ENCODE data around the gene TTC21A.

Gene TTC21A

GRCh38 chr3:39098473-39099000 lies 8.9 kb upstream of the TTC21A start:
- no peak for DNase-seq

- no peak for DNase-seq
Observed at GRCh38 chr3:39099242-39099641, 8.2 kb upstream of the TTC21A start.

- DNase-seq, result no peak
Observed at GRCh38 chr3:39099738-39100499, 7.6 kb upstream of the TTC21A start.

DNA sequence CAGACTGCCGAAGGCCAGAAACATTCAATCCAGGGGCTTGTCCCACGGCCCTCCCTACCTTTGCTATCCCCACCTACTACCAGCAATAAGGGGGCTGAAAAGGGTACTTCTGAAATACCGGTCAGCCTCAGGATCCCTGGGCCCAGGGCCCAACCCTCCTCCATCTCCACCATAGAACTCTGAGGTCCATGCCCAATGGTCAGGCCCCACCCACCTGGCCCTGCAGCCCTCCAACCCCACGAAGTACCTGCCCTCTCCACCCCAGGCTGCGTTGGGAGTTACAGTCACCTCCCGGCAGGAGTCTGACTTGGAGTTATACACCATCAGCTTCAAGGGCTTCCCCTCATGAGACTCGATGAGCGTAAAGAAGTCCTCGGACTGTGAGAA lies 7.0 kb upstream of the TTC21A start:
- no peak for DNase-seq

DNA sequence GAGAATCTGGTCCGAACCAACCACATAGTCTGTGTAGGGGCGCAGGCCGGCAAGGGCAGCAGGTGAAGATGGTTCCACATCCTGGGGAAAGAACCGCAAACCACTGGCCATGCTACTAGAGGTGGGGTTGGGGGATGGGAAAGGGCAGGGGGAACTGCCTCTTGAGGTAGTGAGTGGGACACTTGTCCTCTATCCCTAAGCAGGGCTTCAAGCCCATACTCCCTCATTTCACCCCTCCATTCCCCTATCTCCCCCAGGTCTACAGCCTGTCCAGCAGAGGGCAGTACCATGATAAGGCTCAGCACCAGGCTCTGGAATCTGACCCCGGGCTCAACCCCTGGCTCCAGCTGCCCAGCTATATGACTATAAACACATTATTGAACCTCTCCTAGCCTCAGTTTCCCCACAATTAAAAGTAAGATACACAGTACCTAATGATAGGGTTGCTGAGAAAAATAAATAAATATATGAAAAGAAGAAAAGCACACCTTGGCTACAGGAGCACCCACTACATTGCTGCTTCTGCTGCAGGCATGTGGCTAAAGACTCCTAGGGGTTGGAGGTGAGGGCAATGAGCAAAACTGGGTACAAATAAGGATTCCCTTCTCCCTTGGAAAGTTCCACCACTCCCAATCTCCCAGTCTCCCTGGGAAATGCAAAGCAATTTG lies 6.3 kb upstream of the TTC21A start:
- peak; percentile 46 for DNase-seq

- DNase-seq, result no peak
Observed at GRCh38 chr3:39102504-39103323, 4.8 kb upstream of the TTC21A start.

- no peak for DNase-seq
Observed at GRCh38 chr3:39103324-39103693, 4.2 kb upstream of the TTC21A start.

DNA sequence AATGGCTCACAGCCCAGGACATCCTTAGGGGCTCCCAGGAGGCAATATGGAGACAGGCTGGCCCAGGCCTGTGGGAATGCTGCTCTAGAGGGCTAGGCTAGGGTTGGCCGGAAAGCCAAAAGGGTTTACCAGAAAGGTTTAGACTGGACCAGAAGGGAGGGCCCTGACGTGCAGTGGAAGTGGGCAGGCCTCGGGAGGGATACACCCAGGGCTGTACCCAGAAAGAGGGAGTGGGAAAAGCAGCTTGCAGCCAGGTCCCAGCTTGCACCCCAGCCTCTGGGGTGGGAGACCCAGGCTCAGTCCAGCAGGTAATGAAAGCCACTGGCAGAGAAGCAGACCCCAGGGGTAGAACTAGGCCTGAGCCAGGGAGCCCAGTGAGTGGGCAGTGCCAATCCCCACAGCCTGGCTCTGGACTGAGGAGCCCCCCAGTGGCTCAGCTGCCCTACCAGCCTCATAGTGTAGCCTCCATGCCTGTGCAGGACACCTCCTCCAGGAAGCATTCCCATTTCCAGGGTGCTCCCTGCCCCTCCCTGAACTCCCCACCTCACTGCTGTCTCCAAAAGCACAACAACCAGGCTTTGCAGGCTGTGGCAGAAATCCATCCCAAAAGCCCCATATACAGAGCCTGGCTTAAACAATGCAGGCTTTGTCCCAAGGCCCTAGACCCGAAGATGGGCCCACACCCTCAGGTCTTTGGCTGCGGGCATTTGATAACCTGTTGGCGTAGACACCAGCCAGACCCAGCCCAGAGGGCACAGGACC lies 3.5 kb upstream of the TTC21A start:
- no peak for DNase-seq

- no peak for DNase-seq
Observed at GRCh38 chr3:39104961-39105686, 2.4 kb upstream of the TTC21A start.

DNA sequence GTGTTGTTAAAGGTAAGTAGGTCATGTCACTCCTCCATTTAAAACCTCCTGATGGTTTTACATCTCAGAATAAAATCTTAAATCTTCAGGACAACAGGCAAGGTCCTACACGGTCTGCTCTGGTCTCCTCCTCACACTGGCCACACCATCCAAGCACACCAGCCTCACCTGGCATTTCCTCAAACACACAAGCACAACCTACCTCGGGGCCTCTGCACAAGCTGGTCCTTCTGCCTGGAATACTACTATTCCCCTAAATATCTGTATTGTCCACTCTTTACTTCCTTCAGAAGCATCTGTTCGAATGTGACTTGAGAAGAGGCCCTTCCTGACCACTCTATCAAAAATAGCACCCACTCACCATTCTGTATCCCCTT lies 1.8 kb upstream of the TTC21A start:
- no peak for DNase-seq

- no peak for DNase-seq
Observed at GRCh38 chr3:39106281-39106811, 1.1 kb upstream of the TTC21A start.

DNA sequence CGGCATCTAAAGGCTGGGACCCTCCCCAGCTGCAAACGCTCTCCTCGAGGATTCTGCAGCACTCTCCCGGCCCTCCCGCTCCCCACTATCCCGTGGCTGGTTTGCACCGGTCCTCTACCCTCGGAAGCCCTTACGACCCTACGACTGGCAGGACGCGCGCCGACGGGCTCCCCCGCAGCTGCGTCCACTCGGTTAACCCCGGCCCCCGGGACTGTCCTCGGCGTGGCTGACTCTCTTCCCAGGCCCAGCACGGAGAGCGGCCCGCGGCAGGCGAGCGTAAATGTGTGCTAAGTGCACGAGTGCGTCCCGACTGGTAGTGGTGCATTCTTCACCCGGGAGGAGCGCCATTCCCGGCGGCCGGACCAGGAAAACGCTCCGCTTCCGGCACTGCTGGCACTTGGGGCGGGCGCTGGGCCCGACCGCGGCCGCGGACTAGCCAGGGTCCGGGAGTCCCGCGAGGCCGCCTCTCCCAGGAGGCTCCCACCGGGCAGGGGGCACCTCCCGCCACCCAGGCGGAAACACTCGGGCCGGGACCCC lies 561 bp upstream of the TTC21A start:
- DNase-seq, result no peak

DNA sequence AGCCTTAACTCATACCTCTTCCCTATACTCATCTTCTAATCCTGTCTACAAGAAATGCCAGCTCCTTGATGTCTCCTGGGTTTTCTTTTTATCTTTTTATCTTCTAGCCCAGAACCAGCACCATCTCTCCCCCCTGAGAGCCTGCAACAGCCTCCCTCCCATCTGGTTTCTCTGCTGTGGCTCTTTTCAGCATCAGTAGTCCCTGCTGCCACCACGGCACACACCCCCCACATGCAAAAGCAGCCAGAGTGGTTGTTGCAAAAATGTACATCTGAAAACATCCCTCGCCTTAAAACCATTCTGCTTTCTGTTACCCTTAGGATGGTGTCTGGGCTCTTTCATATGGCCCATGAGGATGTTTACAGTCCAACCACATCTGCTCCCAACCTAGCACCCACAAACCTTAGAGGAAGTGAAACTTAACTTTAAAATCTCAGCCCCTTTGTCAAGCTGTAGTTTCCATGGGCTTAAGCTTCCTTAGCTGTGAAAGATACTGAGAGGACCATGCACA lies 775 bp downstream of the TTC21A start:
- peak; percentile 95 for DNase-seq

DNA sequence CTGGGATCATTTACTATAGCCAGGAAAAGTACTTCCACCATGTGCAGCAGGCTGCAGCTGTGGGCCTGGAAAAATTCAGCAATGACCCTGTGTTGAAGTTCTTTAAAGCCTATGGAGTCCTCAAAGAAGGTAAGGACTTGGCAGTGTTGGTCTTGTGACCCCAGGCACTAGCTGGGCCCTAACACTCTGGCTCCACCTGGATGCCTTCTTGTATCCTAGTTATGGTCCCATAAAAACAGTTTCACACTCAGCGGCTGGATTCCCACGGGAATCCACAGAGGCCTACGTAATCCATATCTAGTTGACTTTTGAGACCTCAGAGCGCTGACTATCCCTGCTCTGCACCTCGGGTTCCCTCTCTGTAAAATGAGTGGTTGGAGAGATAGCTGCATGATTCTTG lies 1.6 kb downstream of the TTC21A start:
- no peak for DNase-seq

DNA sequence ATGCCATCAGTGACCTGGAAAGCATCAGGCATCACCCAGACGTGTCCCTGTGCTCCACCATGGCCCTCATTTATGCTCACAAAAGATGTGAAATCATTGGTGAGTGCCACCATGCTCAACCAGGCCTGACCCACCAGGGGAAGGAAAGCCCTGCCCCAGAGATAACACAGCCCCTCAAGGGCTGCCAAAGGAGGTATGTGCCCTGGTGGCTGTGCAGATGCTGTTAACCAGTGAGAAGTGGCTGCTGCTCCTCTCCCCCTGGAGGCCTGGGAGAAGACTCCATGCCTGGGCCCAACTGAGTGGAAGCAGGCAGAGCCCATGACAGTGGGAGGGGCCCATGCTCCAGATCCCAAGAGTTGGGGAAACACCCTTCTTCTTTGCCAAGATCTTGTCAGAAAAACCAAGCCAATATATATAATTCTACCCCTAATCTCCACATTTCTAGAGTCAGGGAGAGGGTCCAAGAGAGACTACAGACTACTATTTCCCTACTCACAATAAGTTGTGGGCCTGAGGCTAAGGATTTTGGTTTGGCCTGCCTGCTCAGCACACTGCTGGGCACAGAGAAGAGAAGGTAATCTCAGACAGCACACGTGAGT lies 2.7 kb downstream of the TTC21A start:
- DNase-seq, result no peak

DNA sequence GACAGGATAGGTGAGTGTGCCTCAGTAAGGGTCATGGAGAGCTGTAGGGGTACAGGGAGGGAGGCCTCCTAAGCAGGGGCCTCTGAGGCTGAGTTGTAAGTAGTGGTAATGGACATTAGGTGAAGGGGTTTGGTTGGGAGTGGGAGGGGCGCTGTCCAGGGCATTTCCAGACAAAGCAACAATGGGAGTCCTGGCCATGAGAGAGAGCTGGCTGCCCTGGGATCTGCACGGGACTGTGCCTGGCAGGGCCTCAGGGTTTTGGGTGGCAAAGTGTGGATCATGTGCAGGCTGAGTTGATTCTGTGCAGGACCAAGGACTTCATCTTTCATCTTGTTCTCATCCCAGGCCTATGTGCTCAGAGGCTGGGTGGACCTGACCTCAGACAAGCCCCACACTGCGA lies 4.6 kb downstream of the TTC21A start:
- DNase-seq, result no peak

GRCh38 chr3:39112535-39112934 lies 5.1 kb downstream of the TTC21A start:
- no peak for DNase-seq

DNA sequence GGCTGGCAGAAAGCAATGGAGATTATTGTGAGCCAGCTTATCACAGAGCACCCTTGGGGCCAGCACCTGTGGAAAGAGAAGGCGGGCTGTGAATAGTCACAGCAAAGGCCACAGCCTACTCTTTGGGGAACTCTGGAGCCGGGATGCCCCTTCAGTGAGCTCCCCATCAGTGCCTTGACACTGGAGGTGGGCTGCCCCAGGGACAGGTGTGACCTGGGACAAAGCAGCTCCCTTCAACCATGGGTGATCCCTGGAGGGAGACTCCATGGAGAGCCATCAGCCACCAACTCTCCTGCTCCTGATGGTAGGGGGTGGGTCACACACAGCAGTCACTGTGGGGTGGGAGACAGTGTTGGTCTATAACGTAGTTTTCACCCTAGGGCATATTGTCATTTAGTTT lies 5.8 kb downstream of the TTC21A start:
- no peak for DNase-seq

DNA sequence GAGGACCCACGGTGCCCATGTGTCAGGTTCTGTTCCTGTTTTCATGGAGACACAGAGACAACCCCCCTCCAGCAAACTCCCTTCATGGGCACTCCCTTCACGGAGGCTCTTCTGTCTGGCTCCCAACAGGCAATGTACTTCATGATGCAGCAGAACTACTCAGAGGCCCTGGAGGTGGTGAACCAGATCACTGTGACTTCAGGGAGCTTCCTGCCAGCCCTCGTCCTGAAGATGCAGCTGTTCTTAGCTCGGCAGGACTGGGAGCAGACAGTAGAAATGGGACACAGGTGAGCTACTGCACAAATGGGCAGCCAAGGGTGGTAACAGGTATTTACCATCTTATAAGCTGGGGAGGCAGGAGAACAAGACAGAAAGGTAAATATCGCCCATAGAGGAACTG lies 7.0 kb downstream of the TTC21A start:
- no peak for DNase-seq

- DNase-seq, result no peak
Observed at GRCh38 chr3:39115870-39116269, 8.4 kb downstream of the TTC21A start.

DNA sequence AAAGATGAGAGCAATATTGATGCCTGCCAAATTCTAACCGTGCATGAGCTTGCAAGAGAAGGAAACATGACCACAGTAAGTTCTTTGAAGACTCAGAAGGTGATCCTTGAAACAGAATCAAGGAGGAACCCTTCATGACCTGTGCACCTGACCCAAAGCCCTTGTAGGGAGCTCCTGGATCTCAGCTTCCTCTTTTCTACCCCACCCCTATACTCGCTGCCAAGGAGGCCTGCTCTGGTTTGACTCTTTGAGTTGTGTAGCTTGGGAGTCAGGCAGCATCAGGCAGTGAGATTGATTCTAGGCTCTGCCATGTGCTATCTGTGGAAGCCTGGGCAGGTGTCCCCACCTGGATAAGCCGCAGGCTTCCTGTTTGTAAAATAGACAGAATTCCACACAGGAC lies 10.6 kb downstream of the TTC21A start:
- DNase-seq, result no peak

Data from MV-4-11 (cell line).